ENCODE measurements around the gene HOXC5.

Gene HOXC5

GRCh38 chr12:54032627-54033100 is at the start of gene HOXC5:
Gene HOXC5 (plus strand): TSS chr12:54033050. CDS start chr12:54033123, 73 bp downstream.
- no peak for DNase-seq

GRCh38 chr12:53983568-53983949 is 49.3 kb upstream of the HOXC5 start:
- DNase-seq, result no peak

GRCh38 chr12:53983950-53984572 is 48.8 kb upstream of the HOXC5 start:
- DNase-seq, result no peak

- DNase-seq, result no peak
Observed at GRCh38 chr12:53984901-53985691, 47.8 kb upstream of the HOXC5 start, which contains the start of gene HOXC10. Gene HOXC10 (plus strand): TSS chr12:53985146. CDS start chr12:53985260, 114 bp downstream.

GRCh38 chr12:53985692-53985993 is 47.2 kb upstream of the HOXC5 start:
- DNase-seq, result no peak

GRCh38 chr12:53985994-53986685 is 46.7 kb upstream of the HOXC5 start:
- DNase-seq, result no peak

- DNase-seq, result no peak
Observed at GRCh38 chr12:53986686-53987483, 46.0 kb upstream of the HOXC5 start.

GRCh38 chr12:53987787-53988230 is 45.0 kb upstream of the HOXC5 start:
- no peak for DNase-seq

GRCh38 chr12:53988541-53989226 is 44.2 kb upstream of the HOXC5 start:
- no peak for DNase-seq

GRCh38 chr12:53989227-53990113 is 43.4 kb upstream of the HOXC5 start:
- DNase-seq, result no peak

GRCh38 chr12:53990311-53991076 is 42.4 kb upstream of the HOXC5 start:
- DNase-seq, result no peak

- no peak for DNase-seq
Observed at GRCh38 chr12:53991077-53991460, 41.8 kb upstream of the HOXC5 start.

GRCh38 chr12:53992377-53992889 is 40.4 kb upstream of the HOXC5 start:
- no peak for DNase-seq

- no peak for DNase-seq
Observed at GRCh38 chr12:53993162-53994008, 39.5 kb upstream of the HOXC5 start.

GRCh38 chr12:53994009-53994263 is 38.9 kb upstream of the HOXC5 start:
- DNase-seq, result no peak

- no peak for DNase-seq
Observed at GRCh38 chr12:53994264-53995001, 38.4 kb upstream of the HOXC5 start.

GRCh38 chr12:53995002-53995377 is 37.9 kb upstream of the HOXC5 start:
- no peak for DNase-seq

- no peak for DNase-seq
Observed at GRCh38 chr12:53995378-53996239, 37.2 kb upstream of the HOXC5 start.
